IPS-NIHi11 (cell line): ENCODE data around the gene SLBP.
"Not testable (repeated sequence)": the region's sequence is repeated elsewhere in the genome, so short reads cannot be mapped to it uniquely, and the experiment has no call there.

Experiments
- DNase-seq: peaks from one replicate; pipeline ENCODE4 v3.0.0; 2012; ENCODE audit warnings: mixed read lengths, low spot score

SLBP gene

DNA sequence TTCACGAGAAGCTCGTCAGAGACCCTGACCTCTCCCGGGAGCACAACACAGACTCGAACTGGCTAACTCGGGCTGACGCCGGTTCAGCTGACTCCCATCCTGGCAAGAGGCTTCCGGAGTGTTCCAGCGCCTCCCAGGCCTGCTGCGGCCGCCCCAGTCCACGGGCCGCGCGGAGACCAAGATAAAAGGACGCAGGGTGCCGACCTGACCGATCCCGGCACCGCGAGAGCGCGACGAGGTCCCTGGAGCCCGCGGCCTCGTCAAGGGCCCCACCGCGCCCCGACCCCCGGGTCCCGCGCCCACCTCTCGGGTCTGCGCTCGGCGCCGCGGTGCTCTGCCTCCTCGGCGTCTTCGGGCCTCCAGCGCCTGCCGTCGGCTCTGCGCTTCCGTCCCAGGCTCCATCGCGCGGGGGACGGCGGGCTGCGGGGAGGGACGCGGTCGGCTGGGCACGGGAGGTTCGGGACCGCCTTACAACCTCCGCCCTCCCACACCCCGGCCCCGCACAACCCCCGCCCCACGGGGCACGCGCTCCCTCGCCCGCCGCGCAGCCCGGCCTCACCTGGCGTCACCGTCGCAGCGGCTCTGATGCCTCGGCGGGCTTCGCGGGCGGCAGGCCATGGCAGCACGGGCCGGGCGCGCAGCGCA is 426 bp downstream of the SLBP start:
- DNase-seq = peak; percentile 61

DNA sequence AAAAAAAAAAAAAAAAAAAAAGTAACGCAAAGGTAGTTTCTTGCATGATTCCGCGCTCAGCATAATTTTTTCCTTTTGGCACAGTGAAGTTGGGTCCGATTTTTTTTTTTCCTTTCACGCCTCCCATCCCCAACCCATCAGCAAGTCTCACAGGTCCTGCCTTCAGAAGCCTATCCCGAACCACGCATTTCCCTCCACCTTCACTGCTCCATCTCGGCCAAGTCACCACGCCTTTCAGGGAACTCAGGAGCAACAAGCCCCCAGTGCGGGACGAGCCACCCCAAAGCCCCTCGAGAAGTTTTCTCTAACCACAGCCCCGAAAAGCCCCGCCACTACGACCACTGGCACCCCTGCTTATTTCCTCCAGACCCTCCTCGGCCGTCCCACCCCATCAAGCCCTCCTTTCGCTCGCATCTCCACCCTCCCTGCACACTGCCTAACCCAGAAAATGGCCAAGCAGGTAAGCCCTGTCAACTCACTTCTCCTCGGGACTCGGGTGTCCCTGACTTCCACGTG is 1.0 kb downstream of the SLBP start:
- no peak for DNase-seq

DNA sequence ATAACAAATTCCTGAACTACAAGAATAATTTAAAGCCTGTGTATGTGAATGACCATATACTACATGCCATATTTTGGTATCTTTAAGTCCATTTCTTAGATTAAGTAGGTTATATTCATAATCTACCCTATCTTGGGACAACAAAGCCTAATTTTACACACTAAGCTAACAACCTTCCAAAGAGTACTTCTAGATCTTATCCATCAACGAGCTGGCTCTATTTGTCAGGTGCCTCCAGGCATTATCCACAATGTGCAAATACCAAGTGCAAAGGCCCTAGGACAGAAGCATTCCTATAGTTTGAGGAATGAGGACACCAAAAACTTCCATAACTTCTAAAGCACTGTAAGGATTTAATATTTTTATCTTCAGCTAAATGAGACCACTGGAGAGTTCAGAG is 3.5 kb downstream of the SLBP start:
- no peak for DNase-seq

DNA sequence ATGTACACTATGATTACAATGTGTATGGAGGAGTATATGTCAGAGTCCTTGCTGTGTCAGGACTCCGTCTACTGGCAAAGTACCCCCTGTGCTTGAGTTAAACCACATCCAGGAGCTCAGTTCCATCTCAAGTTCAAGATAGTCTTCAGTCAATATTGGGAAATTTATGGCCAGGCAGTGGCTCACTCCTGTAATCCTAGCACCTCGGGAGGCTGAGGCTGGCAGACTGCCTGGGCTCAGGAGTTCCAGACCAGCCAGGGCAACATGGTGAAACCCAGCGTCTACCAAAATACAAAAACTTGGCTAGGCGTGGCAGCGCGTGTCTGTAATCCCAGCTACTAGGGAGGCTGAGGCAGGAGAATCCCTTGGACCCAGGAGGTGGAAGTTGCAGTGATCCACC is 5.8 kb downstream of the SLBP start:
- DNase-seq = no peak

DNA sequence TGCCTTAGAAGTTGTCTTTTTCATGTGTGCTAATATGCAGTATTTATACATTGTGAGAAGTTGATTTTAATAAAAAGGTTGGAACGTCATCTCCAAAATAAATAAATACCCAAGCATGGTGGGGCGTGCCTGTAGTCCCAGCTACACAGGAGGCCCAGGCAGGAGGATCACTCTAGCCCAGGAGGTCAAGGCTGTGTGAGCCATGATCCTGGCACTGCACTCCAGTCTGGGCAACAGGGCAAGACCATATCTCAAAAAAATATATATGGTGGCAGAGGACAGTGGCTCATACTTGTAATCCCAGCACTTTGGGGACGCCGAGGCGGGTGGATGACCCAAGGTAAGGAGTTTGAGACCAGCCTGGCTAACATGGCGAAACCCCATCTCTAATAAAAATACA is 6.4 kb downstream of the SLBP start:
- DNase-seq = no peak

DNA sequence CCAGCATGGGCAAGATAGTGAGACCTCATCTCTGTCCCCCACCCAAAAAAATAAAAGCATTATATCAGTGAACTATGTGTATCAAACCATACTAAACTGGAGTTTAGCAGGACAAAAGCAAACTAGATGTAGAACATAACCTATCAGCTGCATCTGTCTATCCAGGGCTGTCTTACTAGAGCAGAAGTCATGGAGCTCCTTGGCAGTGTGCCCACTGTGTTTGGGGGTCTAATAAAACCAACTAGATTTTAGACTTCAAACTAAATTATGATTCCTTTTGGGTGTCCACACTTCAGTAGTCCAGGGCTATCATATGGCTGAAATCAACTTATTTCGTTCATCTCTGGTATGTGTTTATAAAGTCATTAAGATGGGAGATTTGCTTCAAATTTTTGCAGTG is 8.3 kb downstream of the SLBP start:
- no peak for DNase-seq

DNA sequence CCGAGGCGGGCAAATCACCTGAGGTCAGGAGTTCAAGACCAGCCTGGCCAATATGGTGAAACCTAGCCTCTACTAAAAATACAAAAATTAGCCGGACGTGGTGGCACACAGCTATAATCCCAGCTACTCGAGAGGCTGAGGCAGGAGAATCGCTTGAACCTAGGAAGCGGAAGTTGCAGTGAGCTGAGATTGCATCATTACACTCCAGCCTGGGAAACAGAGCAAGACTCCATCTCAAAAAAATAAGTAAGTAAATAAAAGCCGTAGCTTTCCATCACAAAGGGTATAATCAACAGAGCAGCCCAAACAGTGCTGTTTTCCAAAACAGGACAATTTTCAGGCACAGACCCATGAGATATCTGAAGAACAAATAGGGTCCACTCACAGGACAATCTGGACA is 10.4 kb downstream of the SLBP start:
- not testable (repeated sequence) for DNase-seq

DNA sequence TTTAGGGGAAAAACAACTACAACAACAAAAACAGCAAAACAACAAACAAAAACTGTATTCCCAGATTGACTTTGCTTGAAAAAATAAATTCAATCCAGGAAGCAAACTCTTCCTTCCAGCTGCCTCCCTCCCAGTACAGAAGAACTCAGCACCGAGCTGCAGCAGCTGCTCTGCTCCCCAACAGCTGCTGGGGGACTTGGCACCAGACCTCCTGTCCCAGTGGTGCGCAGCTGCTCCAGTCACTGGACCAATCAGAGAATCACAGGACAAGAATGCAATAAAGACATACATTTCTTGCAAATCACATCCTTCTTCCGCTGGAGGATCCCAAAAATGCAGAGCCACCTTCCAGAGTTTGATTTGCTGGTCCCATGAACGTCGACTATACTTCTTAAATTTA is 16.2 kb downstream of the SLBP start:
- DNase-seq = no peak

DNA sequence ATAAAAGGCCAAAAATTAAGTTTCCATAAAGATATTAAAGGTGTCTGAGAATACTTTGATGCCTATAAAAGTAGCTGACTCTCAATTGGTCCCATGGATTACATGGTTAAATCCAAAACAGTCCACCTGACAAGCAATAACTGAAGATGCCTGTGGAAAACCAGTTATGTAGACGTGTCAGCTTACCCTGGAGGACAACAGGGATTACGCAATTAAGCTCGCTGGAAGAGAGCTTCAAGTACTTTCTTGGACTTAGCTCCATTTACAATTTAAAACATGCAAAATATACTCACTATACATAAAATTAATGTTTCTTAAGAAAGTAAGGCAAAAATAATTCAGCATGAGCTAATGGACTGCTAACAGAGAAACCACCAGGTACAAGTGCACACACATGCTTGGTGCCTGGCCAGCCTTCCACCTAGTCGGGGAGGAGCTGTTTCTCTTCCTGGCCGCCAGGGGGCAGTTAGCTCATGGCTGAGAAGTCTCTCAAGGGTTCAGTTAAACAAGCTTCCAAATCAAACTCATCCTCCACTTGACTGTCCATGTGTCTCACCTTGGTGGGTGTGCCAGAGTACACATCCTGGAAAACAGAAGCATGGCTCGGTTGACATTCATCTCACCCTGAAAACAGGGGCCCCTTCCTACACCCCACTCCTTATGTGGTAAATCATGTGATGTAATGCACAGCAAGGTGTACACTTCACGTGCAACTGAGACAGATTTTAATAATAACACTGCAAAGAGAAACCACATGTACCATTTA is 18.8 kb downstream of the SLBP start:
- DNase-seq = peak; percentile 84

DNA sequence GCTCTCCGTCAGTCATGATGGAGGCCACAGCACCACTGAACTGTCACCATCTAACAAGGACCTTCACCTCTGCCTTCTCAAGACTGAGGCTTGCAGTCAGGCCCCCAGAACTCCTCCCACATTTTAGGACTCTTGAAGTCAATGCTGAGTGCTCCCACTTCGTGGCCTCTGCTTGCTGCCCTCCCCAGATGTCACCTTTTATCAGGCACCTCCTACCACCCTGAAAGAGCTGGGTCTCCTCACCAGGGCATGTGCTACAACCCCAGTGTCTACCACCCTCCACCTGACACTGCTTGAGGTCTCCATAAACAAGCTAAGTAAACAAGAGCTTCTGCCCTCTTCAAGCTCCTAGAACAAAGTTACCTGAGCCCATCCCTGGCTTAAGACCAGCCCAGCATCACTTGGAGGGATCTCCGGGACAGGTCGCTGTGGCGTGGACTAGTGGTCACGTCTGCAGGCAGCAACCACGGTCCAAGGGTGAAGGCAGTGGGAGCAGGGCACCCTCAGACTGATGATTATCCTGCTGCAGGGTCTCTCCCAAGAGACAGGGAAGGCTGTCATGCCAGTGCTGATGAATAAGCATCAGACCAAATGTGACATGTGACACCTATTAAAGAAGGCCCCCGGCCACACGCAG is 20.3 kb downstream of the SLBP start:
- no peak for DNase-seq

DNA sequence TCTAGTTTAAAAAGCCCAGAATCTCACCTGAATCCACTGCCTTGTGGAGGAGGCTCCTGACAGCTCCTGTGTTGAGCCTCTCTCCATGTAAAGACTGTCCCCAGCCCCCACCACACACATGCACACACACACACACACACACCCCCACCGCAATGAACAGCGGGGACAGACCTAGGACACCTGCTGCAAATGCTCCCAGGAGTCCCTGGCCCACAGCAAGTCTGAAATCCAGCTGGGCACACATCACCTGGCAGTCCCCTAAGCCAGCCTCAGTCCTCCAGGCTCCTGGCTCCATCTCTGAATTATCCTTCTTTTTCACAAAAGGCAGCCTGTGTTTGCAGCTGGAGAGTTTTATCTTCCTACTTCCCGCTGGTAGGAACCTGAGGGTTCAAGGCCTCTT is 21.4 kb downstream of the SLBP start:
- no peak for DNase-seq

DNA sequence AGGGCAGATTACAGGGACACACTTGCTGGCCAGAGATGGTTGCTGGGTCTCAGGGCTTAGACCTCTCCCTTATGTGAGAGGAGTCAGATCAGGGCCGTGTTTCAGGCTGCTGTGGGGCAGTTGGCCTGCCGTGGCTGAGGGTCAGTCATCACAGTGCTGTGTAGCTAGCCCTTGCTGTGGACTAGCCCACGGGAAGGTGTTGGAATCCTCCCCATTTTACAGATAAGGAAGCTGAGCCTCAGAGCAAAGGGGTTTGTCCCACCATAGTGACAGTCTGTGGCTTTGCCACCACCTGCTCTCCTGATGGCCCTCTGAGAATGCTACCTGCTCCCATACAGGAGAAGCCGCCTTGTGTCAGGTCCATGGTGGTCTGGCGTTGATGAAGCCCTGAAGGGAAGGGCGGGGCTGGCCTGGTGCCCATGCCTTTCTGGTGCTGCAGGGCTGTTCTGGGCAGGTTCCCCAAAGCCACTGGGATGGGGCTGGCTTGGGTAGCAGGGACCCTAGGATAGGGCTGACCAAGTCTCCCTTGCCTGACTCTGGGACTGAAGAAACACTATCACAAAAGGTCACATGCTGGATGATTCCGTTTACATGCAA is 25.6 kb downstream of the SLBP start:
- no peak for DNase-seq

DNA sequence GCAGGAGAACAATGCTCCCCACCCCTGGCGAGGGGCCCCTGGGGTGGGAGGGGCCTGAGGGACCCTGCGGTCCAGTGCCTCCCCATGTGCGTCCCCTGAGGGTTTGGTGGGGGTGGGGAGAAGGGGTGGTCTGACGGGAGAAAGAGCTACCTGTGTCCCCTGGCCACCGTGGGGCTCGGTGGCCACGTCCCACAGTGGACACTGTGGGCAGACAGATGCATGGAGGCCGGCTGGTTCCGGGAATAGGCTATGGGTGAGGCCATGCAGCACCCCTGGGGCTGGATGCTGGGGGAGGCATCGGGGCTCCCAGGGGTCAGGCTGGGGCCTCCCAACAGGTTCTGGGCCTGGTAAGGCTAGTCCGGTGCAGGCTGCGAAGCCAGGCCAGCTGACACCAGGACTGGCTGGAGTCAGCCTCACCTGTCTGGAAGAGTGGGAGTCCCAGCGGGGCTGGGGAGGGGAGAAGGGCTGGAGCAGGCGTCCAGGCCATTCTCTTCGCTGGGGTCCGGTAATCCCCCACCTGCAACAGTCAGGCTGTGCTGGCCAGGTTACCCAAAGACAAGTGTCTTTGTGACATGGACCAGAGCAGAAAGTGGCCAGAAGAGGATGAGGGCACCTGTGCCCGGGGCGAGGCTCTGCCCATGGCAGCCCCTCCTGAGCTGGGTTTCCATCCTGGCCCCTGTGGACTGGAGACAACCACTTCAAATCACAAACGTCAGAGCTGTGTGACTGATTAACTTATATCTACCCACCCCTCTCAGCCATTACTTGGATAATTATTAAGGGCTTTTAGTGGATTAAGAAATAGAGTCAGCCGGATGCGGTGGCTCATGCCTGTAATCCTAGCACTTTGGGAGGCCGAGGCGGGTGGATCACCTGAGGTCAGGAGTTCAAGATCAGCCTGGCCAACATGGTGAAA is 26.6 kb downstream of the SLBP start:
- DNase-seq = no peak

DNA sequence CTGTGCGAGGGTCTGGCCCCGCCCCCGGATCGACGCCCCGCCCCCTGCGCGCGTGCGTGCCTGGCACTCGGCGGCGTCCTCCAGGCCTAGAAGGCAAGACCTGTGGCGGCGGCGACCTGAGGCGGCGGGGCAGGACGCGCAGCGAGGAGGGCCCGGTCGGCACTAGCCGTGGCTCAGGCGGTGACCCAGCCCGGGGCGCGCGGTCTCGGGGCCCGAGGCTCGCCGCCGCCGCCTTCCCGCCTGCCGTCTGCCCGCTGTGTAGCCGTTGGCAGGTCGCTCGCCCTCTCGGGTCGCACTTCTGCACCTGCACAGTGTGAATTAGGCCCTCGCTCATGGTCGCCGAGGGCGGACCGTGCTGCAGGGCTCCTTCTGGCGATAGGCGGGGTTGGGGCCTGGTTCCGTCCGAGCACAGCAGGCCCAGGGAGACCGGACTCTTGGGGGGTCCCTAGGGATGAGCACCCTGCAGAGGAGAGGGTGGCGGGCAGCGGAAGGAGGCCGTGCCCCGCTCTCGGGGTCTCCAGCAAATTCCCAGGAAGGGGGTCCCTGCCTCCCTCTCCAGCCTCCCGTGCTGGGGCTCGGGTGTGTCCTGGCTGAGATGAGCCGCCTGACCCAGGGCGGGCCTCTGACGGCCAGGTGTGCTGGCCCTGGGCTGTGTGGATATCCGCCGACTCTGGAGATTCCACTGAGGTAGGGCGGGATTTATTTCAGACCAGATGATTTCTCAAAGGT is 27.4 kb downstream of the SLBP start:
- DNase-seq = no peak

DNA sequence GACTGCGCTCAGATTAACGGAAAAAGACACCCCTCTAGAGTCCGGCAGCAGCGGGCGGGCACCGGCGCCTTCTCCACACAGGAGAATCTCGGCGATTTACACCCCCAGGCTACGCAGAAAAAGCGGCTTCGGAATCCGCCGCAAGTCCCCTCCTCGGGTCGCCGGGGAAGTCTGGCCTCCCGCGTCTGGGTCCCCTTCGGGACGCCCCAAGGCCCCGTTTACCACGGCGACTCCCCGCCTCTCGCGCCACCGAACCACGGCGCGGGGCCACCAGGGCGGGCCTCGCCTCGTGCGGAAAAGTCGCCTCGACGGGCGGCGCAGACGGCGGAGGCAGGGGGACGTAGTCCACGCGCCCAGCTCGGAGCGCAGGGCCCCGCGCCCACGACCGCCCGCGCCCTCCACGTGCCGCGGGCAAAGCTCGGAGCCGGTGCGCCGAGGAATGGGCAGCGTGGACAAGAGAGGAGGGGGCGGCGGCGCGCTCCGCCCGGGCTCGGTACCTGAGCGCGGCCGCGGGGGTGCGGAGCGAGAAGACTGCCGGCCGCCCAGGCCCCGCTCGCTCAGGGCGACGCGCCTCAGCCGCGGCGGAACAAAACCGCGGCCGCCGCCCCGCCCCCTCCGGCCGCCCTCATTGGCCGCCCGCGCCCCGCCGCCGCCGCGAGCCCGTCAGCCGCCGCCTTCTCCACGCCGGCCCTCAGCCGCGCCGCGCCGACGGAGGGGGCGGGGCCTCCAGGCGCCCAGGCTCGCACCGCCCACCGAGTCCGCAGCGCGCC is 28.2 kb downstream of the SLBP start, which contains the start of gene FAM53A:
FAM53A (minus strand) TSS at position 578 of the 770 bp plus-strand sequence. CDS start 15,572 bp downstream, outside the sequence.
- DNase-seq = peak; percentile 99

DNA sequence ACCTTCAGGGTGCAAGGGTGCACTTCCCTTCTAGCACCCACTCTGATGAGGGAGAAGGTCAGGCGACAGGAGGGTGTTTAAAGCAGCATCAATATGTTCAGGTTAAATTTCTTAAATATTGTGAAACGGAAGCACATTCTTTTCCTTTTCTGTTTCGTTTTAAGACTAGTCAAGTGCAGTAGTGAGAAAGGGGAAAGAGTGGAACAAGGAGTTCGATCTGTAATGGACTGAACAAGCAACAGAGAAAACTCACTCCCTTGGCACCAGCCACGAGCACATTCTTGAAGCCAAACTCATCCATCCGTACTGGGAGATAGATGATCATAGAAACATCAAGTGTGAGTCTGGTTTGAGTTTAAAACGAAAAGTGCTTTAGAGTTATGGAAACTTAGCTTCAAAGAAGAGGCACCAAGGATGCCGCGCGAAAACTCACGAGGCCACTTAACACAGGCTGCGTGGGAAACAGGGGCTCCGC is 28.8 kb downstream of the SLBP start:
- no peak for DNase-seq

DNA sequence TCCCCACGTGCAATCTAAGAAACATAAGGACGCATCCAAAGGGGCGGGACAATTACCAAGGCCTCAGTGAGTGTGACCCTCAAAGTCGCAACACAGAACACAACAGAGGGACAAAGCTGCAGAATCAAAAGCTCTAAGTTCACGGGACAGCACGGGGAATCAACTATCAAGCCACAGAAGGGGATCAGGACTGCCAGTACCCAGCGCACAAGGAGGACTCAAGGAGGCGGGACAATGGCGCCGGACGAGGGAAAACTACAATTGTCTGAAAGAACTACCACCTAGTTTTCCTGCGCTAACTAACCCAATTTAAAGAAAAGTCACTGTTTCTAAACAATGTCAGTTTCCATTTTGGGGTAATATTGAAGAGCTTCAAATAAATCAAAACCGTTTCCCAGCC is 29.3 kb downstream of the SLBP start:
- no peak for DNase-seq

DNA sequence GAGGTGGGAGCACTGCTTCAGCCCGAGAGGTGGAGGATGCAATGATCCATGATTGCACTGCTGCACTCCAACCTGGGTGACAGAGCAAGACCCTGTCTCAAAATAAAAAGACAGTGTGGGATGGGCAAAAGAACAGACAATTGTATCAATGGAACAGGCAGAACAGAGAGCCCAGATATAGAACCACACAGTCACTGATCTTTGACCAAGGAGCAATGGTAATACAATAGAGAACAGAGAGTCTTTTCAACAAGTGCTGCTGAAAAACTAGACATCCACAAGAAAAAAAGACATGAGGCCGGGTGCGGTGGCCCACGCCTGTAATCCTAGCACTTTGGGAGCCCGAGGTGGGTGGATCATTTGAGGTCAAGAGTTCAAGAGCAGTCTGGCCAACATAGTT is 33.9 kb downstream of the SLBP start:
- no peak for DNase-seq

DNA sequence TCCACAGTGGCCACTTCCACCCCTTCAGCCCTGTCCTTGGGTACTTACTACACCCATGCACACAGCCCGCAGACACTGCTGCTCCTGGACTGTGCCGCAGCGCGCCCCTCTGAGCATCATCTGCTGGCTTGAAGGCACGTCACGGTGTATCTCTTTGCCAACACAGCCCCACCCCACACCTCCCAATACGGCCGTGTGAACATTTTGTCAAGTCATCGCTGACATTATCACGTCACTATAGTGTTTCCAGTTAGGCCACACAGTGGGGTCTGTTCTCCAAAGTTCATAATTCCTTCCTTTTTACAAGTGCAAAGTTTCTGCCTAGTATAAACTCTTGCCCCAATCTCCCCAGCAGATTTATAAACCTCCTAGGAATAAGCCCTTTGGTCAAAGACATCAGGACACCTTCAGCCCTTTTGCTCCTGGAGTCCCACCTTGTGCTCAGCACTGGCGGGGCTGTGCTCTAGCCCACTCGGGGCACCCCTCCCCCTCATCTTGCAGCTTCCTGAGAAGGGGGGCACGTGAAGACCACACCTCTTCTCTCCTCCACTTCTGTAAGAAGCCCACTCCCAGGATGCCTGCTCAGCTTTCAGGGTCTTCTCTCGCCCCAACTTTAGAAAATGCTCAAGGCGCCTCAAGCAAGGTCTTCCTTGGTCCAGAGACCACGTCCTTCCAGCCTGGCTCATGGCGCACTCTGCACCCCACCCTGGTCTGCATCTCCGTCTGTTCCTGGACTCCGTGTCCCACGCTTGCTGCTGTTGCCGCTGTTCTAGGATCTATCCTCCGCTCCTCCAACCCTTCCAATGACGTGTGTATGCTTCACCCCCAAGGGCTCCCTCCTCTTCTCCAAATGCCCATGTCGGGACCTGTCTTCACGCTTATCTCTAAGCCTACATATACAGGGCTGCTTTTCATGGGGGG is 35.3 kb downstream of the SLBP start:
- DNase-seq = no peak
